Kidney epithelial cell (primary cell): Measurements from ENCODE around the gene HOXC10. TPM values are rescaled to one million over a fixed set of nuclear protein-coding genes. Genes with fewer than 3 reads are reported as not detected.

Experiments
- DNase-seq: peaks from one replicate; pipeline ENCODE4 v3.0.0-alpha.2; 2010; ENCODE audit warnings: low read depth
- H3K27me3 ChIP-seq: 2 replicates; pipeline ENCODE4 v1.6.0; 2011; ENCODE audit warnings: low read length; ENCODE audit not compliant: control insufficient read depth, insufficient read depth
- H3K36me3 ChIP-seq: 2 replicates; pipeline ENCODE4 v1.5.1; 2011; ENCODE audit warnings: low read length; ENCODE audit not compliant: control insufficient read depth, insufficient read depth
- H3K4me3 ChIP-seq: 2 replicates; pipeline ENCODE4 v1.5.1; 2011; ENCODE audit warnings: low read depth, mild to moderate bottlenecking, control low read depth, low read length
- total RNA-seq: library from RNA; depleted of rRNA; stranded (reverse); fragments of >200 nt; gene quantifications from 2 replicates; pipeline ENCODE4 v1.2.3, GENCODE V29; 2015
- TF ChIP-seq, protein P1 (sequence below): IDR thresholded peaks from 2 replicates; pipeline ENCODE4 v1.5.1; 2011; ENCODE audit warnings: mild to moderate bottlenecking, moderate library complexity, low read length, control low read depth, inconsistent platforms; ENCODE audit not compliant: insufficient read depth, poor library complexity, severe bottlenecking

HOXC10 gene
- total RNA-seq, 1 donor from 2014 or later = 5.9 TPM

DNA sequence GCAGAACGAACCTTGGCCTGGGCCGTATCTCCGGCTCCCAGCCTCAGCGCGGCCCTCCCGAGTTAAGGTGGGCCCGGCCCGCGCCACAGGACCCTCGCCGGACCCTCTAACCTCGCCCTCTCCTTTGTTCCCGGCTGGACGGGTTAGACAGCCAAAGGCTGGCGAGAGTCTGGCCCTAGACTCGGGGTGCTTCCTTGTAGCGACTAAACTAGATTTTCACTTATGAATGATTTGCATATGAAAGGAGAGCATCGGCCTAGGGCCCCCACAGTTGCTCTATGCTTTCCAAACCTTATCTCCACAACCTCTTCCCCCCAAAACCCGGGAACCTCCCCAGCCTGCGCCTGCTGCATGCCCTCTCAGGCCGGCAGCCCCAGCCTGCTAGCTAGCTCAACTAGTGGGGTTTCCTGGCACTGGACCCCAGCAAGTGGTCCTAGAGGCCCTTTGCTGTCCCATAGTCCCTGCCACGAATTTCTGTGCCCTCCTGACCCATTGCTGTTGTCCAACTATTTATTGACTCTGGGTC, 49.9 kb downstream of the HOXC10 start:
- TF ChIP-seq, protein P1, sequence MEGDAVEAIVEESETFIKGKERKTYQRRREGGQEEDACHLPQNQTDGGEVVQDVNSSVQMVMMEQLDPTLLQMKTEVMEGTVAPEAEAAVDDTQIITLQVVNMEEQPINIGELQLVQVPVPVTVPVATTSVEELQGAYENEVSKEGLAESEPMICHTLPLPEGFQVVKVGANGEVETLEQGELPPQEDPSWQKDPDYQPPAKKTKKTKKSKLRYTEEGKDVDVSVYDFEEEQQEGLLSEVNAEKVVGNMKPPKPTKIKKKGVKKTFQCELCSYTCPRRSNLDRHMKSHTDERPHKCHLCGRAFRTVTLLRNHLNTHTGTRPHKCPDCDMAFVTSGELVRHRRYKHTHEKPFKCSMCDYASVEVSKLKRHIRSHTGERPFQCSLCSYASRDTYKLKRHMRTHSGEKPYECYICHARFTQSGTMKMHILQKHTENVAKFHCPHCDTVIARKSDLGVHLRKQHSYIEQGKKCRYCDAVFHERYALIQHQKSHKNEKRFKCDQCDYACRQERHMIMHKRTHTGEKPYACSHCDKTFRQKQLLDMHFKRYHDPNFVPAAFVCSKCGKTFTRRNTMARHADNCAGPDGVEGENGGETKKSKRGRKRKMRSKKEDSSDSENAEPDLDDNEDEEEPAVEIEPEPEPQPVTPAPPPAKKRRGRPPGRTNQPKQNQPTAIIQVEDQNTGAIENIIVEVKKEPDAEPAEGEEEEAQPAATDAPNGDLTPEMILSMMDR = no peak
- DNase-seq = no peak
- Histone ChIP-seq H3K36me3 (no peaks in the 10 kb centered on the region), H3K4me3 (no peak overlapping the region), H3K27me3 (peaks cover 30% of the 10 kb centered on the region)

DNA sequence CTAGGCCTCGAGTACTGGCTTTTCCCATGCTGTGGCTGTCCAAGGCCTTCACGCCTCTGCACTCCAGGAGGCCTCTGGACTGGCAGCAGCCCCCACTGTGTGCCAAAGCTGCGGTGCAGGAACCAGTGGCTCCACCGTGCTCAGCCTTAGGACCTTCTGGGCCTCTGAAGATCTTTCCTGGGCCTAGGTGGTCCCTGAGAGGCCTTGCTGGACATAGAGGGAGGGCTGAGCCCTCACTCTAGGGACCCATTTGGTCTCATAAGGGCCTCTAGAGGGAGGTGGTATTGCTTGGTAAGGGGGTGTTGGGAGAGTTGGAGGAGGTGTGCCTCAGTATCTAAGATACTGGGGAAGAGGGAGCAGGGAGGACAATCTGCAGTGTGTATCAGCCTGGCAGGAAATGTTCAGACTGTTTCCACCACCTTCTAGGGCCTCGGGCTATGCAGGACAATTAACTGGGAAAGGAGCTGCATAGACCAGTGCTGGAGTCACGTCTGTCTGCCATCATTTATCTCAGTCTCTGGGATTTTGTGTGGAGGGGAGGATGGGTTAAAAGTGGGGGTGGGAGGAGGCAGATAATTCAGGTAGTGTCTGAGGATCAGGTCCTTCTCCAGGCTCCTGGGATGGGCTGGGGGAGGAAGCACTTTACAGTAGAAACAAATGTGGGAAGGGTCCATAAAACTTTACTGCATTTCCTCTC, 50.8 kb downstream of the HOXC10 start:
- TF ChIP-seq, protein P1 = no peak
- Histone ChIP-seq H3K27me3 (peaks cover 28% of the 10 kb centered on the region), H3K4me3 (no peak overlapping the region), H3K36me3 (no peaks in the 10 kb centered on the region)
- no peak for DNase-seq

DNA sequence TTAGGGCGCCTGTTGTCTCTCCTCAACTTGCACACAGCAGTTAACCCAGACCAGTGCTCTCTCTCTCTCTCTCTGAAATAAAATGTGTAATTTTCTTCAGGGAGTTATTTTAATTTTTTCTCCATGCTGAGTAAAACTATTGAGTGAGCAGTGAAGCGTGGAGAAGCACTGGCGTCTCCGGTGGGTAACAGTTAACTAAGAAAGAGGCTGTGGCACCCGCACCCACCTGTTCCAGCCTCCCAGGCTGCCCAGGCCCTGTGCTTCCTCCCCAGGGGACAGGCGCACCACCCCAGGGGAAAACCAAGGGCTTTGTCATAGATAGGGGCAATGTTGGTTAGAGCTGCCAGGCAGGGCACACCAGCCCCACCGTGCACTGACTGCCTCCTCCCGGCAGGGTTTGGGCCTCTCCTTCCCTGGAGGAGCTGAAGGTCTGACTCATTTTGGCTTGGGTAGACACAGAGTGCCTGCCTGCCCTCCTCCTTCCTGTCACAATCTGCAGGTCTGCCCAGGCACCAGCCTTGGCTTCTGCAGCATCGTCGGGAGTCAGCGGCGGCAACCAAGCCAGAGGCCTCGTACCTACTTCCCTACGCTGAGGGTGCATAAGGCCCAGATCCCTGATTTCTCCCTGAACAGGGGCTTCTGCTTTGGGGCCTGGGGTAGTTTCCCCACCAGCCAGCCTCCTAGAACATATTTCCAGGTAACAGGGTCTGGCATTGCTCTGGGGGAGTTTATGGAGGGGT, 51.8 kb downstream of the HOXC10 start:
- TF ChIP-seq, protein P1 = peak; percentile 55
- no peaks in the 10 kb centered on the region for H3K36me3 ChIP-seq
- H3K4me3 ChIP-seq = no peak overlapping the region
- H3K27me3 ChIP-seq = peaks cover 21% of the 10 kb centered on the region
- no peak for DNase-seq

DNA sequence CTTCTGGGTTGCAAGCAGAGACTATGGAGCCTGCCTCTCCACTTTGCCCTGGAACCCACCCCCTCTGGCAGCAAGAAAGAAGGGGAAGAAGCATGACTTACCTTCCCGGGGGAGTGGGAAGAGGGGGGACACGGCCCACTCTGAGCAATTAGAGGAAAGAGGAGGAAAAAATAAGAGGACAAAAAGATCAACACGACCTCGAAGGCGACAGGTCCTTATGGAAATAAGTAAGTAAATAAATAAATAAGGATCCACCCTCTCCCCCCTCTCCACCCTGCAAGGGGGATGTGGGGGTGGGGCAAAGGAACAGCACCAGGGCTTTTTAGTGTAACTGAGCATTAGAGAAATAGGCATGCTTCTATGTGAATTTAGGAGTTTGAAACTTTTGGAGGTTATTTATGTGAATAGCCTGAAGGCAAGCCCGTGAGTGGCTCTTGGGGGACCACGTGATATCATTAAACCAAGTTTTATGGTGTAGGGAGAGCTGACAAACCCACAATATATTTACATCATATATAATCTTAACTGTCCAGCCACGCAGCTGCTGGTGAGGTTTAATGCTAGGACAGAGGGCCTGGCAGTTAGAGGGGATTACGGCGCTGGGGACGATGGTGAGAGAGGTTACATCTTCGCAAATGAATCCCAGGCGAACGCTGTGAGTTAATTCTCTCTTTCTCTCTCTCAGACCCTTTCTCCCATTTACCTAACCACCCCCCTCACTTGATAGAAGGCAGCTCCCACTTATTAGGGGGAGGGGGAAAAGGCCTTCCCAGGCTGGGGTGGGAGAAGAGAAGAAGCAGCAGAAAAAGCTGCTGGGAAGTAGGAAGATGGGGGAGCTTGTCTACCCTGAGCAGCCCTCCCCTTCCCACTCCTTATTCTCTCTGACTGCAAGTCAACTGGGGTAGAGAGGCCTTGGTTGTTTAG, 52.7 kb downstream of the HOXC10 start:
- TF ChIP-seq, protein P1 = no peak
- peaks cover 19% of the 10 kb centered on the region for H3K27me3 ChIP-seq
- DNase-seq = no peak
- no peaks in the 10 kb centered on the region for H3K36me3 ChIP-seq
- no peak overlapping the region for H3K4me3 ChIP-seq

DNA sequence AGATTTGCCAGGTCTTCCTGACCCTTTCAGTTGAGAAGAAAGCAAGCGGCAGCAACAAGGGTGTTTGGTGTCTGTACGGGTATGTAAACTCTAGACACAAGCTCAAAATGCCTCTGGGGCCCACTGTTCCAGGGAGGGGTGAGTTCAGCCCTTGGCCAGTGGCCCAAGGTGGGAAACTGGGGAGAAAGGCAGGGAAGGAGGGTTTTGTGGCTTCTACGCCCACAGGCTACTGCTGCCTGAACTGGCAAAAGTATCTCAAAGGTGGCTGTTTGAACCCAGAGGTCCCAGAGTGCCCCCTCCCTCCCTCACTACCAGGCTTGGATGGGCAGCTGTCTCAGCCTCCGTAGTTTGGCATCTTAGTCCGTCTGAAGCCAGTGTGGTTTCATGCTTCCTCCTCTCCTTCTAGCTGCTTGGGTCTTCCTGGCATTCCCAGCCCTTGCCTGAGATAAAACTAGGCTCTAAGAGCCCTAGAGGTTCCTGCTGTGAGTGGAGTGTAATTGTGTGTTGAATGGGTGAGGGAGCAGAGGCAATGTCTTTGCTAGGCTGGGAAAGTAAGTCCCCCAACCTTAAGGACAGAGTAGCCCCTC, 53.4 kb downstream of the HOXC10 start:
- no peaks in the 10 kb centered on the region for H3K36me3 ChIP-seq
- TF ChIP-seq, protein P1 = no peak
- H3K27me3 ChIP-seq = peaks cover 15% of the 10 kb centered on the region
- DNase-seq = no peak
- no peak overlapping the region for H3K4me3 ChIP-seq
